ENCODE data around the gene EEFSEC.

Gene EEFSEC

DNA sequence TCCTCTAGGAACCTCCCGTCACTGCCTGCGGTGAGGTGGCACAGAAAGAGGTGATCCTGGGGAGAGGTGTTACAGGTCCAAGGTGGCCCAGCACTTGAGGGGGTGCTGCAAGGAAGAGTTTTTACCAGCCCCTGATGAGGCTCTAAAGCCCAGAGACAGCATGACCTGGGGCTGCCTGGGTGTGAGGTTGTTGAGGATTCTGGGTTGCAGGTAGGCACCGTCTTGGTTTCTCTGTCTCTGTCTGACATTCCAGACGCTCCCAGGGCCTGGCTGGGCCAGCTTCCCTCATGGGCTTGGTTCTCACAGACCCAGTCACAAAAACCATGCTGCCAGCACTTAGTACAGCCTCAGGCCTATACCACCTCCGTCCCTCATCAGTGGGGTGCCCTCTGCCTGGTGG is 282.3 kb downstream of the EEFSEC start:
- DNase-seq (ENCODE audit: low read depth in 1 of 2, low spot score in 1 of 2), result no peak

DNA sequence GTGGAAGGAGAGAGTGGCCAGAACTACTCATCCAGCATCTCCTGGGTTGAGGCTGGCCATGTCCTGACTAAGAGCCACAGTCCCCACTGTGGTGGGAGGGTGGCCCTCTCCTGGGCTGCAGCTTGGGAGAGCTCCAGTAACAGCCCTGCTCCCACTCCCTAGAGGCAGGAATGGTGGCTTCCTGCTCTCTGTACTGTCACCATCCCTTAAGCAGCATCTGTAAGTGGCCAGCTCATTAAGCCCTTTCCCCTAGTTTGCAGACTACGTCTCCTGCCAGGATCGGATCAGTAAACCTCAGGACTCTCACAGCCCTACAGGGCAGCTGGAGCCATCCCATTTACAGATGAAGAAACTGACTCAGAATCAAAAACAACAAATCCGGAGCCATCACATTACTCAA is 282.9 kb downstream of the EEFSEC start:
- no peak for DNase-seq (ENCODE audit: low read depth in 1 of 2, low spot score in 1 of 2)

DNA sequence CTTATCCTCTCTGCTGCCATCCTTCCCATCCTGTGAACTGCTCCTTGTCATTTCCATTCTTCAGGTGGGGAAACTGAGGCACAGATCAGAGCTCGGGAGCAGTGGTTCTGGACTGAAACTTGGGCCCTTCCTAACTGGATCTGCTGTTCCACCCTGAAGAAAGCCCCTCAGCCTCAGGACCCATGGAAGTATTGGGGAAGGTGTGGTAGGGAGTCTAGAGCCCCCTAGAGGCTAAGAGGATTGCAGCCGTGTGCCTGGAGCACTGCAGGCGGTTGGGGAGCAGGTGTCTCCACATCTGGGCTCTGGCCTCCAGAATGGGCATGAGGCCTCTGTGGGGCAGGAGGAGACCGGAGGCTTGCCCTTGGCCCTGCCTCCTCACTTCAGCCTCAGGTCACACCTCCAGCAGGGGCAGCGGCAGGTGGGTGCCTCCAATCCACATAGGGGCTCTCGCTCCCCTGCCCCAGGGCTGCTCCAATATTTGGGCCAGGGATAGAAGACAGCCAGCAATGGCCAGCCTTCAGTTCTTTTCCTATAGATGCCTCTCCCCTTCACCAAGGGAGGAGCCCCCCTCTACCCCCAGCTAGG is 285.3 kb downstream of the EEFSEC start:
- DNase-seq (ENCODE audit: low read depth in 1 of 2, low spot score in 1 of 2), result no peak

DNA sequence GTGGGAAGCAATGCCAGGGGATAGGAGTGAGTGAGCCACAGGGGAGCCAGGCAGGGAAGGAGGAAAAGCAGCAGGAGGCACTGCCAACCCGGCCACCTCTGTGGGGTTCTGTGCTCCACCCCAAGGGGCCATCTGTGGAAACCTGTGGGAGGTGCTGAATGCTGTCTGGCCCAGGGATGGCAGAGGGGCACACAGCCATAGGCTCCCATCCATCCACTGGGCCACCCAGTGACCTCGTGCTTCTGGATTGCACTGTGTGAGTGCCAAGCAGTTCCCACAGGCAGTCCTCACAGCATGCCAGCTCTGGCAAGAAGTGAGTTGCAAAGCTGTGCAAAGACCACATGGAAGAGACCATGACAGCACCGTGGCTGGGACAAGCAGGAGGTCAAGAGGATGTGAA is 285.9 kb downstream of the EEFSEC start:
- DNase-seq (ENCODE audit: low read depth in 1 of 2, low spot score in 1 of 2), result no peak

DNA sequence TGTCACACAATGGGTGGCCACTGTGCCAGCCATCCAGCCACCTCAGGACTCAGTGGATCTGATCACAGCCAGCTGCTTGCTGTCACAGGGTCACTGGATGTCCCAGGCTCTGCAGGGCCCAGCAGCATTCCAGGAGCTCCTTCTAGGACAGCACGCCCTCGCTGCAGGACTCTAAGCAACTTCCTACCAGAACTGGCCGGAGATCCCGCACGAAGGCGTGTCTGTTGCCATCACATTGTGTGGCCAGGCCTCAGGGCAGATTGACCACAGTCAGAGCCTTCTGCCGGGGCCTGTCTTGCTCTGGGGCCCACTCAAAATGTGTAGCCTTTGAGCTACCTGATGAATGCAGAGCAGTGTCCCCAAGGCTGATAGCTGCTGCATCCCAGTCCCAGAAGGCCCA is 288.8 kb downstream of the EEFSEC start:
- no peak for DNase-seq (ENCODE audit: low read depth in 1 of 2, low spot score in 1 of 2)

DNA sequence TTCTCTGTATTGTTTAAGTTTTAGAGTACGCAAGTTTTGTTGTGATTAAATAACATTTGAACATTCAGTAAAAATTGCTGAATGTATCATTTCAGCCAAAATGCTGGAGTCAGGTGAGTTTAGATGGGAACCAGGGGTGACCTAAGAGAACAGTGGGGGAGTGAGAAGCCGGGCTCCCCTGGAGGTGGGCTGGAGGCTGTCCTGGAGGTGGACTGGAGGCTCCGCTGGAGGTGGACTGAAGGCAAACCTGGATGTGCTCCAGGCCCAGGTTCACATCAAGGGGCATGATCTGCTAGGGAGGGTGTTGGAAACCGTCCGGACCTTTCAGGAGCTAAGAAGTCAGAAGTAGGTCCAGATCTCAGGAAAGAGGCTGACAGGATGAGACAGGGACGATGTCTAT is 289.7 kb downstream of the EEFSEC start:
- no peak for DNase-seq (ENCODE audit: low read depth in 1 of 2, low spot score in 1 of 2)

DNA sequence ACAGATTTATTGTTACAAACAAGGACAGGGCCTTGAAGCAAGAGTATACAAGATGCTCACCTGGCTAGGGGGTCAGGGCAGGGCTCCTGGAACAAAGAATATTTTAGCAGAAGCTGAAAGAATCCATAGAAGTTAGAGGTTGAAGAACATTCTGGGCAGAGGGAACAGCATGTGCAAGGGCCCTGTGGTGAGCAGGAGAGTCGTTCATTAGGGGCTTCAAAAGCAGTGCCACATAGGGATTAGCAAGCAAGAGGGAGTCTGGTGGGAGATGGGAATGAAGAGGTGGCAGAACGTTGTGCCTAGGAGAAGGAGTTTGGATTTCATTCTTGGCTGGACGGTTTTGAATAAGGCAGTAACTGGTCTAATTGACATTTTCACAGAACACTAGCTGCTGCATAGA is 290.5 kb downstream of the EEFSEC start:
- no peak for DNase-seq (ENCODE audit: low read depth in 1 of 2, low spot score in 1 of 2)

DNA sequence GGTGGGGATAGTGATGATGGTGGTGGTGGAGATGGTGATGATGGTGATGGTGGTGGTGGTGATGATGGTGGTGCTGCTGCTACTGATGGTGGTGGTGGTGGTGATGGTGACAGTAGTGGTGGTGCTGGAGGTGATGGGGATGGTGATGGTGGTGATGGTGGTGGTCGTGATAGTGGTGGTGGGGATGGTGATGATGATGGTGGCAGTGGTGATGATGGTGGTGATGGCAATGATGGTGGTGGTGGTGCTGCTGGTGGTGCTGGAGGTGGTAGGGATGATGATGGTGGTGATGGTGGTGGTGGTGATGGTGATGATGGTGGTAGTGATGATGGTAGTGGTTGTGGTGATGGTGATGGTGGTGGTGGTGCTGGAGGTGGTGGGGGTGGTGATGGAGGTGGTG is 292.1 kb downstream of the EEFSEC start:
- no peak for DNase-seq (ENCODE audit: low read depth in 1 of 2, low spot score in 1 of 2)

DNA sequence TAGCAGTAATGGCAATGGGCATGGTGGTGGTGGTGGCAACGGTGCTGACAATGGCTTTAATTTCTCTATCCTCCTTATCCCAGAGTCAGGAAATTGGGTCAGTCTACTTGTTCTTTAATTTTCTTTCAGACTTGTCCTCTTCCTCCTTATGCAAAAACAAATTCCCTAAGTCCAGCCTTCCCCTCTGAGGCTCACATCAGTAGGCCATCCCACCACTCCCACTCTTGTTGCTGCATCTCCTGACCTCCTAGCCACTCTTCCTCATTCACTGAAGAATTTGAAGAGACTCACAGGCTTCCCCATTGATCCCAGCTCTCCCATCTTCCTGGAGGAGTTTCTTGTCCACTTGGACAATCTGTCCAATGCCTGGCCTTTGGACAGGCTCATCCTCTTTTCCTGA is 293.5 kb downstream of the EEFSEC start:
- no peak for DNase-seq (ENCODE audit: low read depth in 1 of 2, low spot score in 1 of 2)

DNA sequence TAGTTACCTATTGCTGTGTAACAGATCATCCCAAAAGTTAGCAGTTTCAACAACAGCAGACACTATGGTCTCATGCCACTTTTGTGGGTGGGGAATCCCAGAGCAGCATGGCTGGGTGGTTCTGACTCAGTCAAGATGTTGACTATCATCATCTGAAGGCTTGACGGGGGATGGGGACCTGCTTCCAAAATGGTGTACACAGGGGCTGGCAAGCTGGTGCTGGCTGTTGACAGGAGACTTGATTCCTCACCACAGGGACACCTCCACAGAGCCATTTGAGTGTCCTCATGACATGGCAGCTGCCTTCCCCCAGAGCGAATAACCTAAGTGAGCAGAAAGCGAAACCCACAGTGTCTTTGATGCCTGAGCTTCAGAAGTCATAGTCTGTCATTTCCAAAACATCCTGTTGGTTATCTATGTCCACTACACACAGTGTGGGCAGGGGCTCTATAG is 294.3 kb downstream of the EEFSEC start:
- DNase-seq (ENCODE audit: low read depth in 1 of 2, low spot score in 1 of 2), result peak in 1 of 2 donors; percentile 10

DNA sequence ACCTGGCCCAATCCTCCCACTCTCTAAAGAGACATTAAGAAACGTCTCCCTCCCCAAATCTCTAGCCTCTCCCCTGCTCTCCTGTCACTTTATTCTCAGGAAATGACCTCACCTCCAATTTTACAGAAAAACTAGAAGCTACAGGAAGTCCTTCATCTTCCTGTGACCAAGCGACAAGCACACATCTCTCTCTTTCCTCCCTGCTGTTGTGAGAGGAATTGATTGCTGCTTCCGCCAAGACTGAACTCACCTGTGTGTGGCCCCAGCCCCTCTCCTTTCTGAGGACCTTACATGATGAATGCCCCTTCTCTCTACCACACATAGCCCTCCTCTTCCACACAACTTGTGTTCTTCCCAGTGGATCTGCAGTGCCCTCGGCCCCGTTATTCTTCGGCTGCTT is 295.2 kb downstream of the EEFSEC start:
- DNase-seq (ENCODE audit: low read depth in 1 of 2, low spot score in 1 of 2), result no peak

DNA sequence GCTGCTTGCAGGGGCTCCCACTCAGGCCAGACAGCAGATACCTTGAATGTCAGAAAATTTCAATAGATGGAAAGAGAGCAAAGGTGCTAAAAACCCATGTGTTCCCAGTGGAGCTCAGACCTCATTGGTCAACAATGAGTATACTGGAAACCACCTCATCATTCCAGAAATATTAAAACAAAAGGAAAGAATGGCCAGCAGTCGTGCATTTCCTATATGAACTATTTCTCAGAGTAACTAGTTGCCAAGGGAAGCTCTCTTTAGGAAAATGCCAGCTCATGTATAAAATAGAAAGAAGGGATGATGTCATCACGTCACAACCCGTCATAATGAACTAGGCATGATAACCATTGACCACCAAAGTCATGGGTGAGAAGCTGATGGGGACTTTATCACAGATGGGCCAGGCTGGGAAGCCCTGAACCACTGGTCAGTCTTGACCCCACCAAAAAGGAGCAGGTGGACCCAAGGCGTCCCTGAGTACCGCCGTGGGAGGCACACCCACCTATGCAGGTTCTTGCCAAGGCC is 295.9 kb downstream of the EEFSEC start:
- DNase-seq (ENCODE audit: low read depth in 1 of 2, low spot score in 1 of 2), result no peak

DNA sequence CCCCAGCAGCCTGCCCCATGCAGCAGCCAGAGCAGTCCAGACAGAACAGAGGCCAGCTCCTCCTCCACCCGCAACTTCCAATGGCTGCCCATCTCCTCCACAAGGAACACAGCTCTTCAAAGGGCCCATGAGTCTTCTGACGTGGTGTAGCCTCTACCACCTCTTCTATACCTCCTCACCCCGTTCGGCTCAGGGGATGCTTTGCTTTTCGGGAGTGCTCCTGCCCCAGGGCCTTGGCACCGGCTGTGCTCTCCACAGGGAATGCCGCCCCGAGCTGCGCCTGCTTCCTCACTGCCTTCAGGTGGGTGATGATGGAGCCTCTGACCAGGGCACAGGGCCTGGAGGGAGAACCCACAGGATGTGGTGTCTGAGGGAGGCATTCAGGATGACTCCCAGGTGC is 298.8 kb downstream of the EEFSEC start:
- no peak for DNase-seq (ENCODE audit: low read depth in 1 of 2, low spot score in 1 of 2)

DNA sequence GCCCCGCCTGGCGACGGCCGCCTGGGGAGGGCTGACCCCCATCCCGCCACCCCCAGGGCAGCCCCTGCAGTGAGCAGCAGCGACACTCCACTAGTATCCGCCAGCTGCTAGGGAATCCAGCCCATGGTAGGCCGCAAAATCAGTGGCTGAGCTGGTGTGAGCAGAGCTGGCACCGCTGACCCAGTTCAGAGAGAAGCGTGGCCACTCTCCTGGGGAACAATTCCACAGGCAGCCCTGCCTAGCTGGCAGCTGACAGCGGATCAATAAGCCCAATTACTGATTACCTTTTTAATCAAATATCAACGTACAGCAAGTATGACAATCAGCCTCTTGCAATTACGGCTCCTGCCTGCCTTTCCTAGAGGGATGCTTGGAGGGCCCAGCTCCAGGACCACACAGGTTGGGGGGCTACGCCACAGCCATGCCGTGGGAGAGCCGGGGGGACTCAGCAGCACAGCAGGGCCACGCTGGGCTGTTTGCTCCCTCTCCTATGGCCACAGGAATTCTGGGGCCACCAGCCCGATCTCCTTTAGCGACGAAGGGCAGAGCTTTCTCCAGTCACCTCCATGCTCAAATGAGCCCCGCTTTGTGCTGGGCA is 299.5 kb downstream of the EEFSEC start:
- DNase-seq (ENCODE audit: low read depth in 1 of 2, low spot score in 1 of 2), result no peak

DNA sequence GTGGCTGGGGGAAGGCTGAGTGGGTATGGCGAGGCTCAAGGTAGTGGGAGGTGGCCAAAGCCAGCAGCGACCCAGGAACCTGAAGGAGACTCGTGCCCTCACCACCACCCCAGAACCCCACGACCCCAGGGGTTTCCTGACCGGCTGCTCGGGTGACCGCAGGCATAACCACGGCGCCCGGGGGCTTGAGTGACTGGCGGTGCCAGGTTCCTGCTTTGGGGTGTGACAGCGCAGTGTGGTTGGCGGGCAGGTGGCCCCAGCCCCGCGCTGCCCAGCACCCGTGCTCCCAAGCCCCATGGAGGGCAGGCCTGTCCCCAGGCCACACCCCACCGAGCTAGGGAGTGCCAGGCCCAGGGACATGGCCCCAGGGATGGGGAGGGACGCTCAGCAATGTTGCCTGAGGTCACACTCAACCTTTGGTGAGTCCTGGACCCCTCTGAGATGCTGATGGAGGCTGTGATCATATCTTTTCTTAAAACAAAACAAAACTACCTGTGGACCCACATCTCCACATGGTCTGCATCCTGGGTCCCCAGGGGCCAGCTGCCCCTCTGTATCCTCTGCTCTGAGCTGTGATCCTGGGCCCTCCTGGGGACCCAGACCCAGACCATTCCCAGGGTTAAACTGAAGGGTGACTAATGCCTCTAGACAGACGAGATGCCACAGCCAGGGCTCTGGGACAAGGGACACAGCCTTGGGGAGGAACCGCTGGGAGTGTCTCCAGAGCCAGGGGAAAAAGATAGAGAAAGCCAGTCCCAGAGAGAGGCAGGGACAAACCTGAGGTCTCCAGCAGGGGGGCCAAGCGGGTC is 300.4 kb downstream of the EEFSEC start:
- DNase-seq (ENCODE audit: low read depth in 1 of 2, low spot score in 1 of 2), result no peak

DNA sequence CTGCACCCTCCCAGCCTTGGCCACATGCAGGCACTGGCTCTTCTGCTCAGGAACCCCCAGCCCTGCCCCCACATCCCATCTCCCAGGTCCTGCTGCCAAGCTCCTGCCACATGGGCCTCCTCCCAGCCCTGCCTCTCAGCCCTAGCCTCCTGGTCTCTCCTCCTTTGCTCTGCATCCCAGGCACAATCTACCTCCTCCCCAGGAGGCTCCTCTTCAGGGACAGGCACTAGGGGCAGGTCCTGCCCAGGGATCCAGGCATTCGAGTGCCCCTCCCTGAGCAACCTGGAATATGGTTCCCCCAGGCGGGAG is 301.0 kb downstream of the EEFSEC start:
- no peak for DNase-seq (ENCODE audit: low read depth in 1 of 2, low spot score in 1 of 2)

DNA sequence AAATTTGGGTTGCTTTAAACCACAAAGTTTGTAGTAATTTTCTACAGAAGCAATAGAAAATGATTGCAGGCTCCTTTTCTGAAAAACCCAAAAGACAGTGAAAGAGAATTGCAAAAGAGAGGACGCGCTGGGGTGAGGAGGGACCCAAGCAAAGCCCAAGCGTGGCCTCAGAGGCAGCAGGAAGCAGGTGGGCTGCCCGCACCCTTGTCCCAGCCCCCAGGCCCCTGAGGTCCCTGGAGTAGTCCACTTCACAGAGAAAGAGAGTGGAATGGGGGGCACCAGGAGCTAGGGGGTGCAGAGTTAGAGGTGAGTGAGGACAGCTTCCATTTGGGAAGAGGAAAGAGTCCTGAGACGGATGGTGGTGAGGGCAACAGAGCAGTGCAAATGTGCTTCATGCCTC is 301.8 kb downstream of the EEFSEC start:
- DNase-seq (ENCODE audit: low read depth in 1 of 2, low spot score in 1 of 2), result no peak

DNA sequence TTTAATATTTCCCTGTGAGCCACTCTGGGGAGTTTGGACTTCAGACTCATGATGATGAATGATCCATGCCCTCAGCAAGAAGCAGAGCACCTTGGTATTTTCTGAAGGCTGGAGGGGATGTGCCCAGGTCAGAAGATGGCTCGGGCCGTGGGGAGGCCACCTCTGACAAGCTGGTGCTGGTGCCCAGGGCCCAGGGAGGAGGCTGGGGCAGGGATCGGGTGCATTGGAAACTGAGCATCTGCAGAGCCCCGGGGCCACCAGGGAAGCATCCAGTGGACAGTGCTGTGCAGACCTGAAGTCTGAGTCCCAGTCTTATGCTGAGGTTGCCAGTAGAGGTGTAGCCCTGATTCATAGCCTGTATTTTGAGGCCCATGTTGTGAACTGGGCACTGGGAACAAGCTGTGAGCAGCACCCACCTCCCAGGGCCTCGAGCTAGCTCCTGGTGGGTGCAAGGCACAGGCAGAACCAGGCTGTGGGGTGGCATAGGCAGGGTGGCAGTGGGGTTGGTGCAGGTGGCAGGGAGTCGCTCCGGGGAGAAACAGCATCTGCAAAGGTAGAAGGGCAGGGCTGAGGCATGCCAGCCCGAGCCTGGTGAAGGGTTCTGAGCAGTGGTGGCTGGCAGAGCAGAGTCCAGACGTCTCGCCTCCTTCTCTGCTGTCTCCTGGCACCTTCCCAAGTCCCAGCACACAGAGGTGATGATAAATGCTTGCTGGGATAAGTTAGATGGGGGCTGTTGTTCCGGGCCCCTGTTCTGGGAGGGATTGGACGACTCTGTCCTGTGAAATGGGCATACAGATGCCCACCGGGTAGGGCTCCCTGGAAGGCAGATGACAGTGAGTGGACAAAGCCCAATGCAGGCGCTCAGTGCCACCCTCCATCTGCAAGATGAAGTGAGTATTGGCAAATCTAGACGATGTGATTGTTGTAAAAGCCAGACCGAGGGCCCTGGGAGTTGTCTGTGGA is 302.8 kb downstream of the EEFSEC start:
- DNase-seq (ENCODE audit: low read depth in 1 of 2, low spot score in 1 of 2), result no peak

DNA sequence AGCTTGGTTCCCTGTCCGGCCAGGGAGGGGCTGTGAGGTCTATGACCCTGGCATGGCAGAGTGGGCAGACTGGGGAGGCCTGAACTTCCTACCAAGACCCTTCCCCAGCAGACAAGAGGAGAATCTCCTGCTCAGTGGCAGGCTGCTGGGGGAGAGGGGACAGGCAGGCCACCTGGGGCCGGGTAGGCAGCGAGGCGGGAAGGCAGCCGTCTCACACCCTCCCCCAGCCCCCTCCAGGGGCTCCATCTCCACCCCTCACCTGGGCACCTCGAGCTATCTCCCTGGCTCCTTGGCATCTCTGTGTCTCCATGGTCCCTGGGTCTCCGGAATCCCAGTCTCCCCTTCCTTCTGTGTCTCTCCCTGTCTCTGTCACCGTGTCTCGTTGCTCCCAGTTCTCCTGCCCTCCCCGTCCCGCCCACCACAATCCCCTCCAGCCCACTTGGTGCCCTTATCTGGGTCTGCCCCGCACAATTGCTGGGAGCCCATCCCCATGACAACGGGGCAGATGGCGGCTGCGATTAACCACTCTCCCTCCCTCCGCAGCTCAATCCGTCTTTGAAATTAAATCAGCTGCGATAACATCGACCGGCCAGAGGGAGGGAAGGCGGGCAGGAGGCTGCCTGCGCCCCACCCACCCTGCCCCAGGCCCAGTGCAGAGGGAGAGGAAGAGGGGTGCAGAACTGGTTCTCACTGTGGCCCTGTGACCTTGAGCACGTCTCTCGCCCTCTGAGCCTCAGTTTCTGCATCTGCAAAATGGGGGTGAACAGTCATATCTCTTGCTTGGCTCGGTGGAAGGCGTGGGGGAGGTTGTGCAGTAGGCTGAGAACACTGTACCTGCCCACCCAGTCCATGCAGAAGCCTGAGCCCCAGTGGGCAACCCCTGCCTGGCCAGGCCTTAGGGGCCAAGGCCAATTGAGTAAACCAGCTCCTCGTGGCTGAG is 303.8 kb downstream of the EEFSEC start:
- DNase-seq (ENCODE audit: low read depth in 1 of 2, low spot score in 1 of 2), result no peak

DNA sequence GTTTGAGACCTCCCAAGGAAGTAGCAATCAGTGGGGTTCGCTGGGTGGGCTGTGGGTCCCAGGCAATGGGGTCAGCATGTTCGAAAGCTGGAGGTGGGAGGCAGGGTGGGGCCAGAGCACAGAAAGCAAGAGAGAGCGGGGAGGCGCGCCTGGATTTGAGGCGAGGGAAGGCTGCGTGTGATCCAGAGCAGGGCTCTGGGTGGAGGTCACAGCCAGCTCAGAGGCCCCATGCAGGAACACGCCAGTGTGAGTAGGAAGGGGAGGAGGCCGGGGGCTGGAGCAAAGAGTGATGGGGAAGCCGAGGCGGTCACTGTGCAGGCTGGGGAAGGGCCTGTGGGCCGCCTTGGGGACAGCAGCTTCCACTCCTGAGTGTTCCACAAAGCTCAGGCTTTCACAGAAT is 304.7 kb downstream of the EEFSEC start:
- DNase-seq (ENCODE audit: low read depth in 1 of 2, low spot score in 1 of 2), result no peak

All from stimulated activated CD4-positive, alpha-beta T cell treated with anti-CD3 and anti-CD28 coated beads, Interleukin-15, amount 100 ng/mL, for 1 hour (primary cell).